Measurements from ENCODE around the gene CDAN1. TPM values are rescaled to one million over a fixed set of nuclear protein-coding genes. Genes with fewer than 3 reads are reported as not detected.

Gene CDAN1
- total and polyA plus RNA-seq, 2 donors (not counting 3 experiments of a cell fraction or from before 2014, with no cell fraction given): 7.2 to 23.4 TPM

DNA sequence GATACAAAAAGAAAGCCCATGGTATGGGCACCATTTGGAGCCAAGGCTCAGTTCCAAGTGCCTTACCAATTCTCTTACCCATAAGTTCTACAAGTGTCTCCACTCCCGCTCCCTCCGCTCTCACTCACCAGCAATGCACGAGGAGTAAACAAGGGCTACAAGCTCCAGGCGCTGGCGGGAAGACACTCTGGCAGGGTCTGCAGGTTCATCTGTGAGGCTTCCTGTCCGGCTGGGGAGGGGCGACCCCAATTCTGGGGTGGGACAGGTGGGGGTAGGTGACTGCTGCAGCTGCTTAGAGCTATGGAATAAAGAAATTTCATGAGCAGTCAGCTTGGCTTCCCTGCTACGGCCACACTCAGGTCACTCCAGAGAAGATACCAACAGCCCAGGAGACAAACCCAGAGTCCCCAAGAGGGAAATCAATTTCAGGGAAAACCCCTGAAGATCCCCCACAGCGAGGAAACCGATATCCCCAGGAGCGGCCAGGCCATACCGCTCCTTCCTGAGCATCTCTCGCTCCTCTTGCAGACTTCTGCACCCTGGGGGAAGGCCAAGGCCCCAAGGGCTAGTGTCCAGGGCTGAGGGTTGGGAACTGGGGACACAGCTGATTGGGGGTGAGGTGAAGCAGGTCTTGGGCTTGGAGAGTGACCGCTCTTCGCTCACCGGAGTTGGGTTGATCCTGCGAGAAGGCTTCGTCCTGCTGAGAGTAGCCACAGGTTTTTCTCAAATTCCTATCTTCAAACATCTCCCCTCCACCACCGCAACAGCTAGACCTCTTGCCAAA is 1.4 kb downstream of the CDAN1 start:
- intact Hi-C loops (cut with micrococcal nuclease): loop anchor here (1.0 kb wide), 1 partner anchor 191 kb away; no protein-coding TSS in a partner anchor
- Histone ChIP-seq H3K27me3 (ENCODE audit: control insufficient read depth in 2 of 2, insufficient read depth in 2 of 2, low read length in 2 of 2) (no peaks in the 10 kb centered on the region), H3K36me3 (ENCODE audit: control insufficient read depth in 2 of 2, extremely low read depth in 1 of 2, insufficient read depth in 2 of 2, low read length in 2 of 2) (peaks cover 10 to 28% of the 10 kb centered on the region in 2 experiments), H3K79me2 (ENCODE audit: control insufficient read depth, insufficient read depth, low read length) (peaks cover 9% of the 10 kb centered on the region), H2AFZ (ENCODE audit: low read depth, low read length) (no peak overlapping the region), H4K20me1 (replicated peaks; ENCODE audit: control insufficient read depth, extremely low read depth, insufficient read depth, low read length) (no peaks in the 10 kb centered on the region), H3K27ac (ENCODE audit: insufficient read depth, low read depth, low read length) (no peak overlapping the region), H3K4me3 (replicated peaks in 1 of 3; ENCODE audit: insufficient read depth in 1 of 3, low read depth in 1 of 3, low read length in 3 of 3) (peak overlapping the region; percentile 47 to 98 (median 71)), H3K9me1 (replicated peaks; ENCODE audit: control insufficient read depth, extremely low read depth, insufficient read depth, low read length) (no peaks in the 10 kb centered on the region), H3K4me2 (ENCODE audit: insufficient read depth, low read length) (peak overlapping the region; percentile 83), H3K9me3 (replicated peaks; ENCODE audit: control insufficient read depth, insufficient read depth, low read length) (no peaks in the 10 kb centered on the region), H3K4me1 (ENCODE audit: control insufficient read depth, extremely low read depth, insufficient read depth, low read length) (peaks cover 11% of the 10 kb centered on the region), H3K9ac (replicated peaks; ENCODE audit: extremely low read depth, insufficient read depth, low read length) (peak overlapping the region; percentile 73)
- FAIRE-seq (no peak), DNase-seq (ENCODE audit: low read depth, low spot score) (no peak)
- TF ChIP-seq EZH2 (IDR thresholded peaks at IDR 0.05; ENCODE audit: borderline replicate concordance, low read depth, low read length, severe bottlenecking) (no peak), MYC (IDR thresholded peaks at IDR 0.05; ENCODE audit: low read depth, low read length) (no peak), MAX (IDR thresholded peaks at IDR 0.05; ENCODE audit: insufficient read depth, insufficient read length) (no peak), POLR2A (IDR thresholded peaks at IDR 0.05; ENCODE audit: low read depth, low read length) (no peak), FOS (IDR thresholded peaks at IDR 0.05; ENCODE audit: borderline replicate concordance, insufficient read depth, low read length) (no peak), POLR2AphosphoS5 (IDR thresholded peaks at IDR 0.05; ENCODE audit: insufficient read depth, low read depth, low read length) (no peak), JUN (IDR thresholded peaks at IDR 0.05; ENCODE audit: borderline replicate concordance, insufficient read depth, insufficient read length, low read depth) (no peak), CTCF (IDR thresholded peaks at IDR 0.05; ENCODE audit: extremely low read depth in 1 of 2, insufficient read depth in 1 of 2, low read depth in 1 of 2, low read length in 2 of 2) (no peak), GATA2 (IDR thresholded peaks at IDR 0.05; ENCODE audit: insufficient read depth, insufficient read length, low read depth, low read length) (no peak)
- ChIA-PET CTCF (interaction anchor here (0.8 to 5.5 kb wide), 2 partner anchors 32 to 192 kb away, joined by 3 to 67 read pairs; no protein-coding TSS in a partner anchor), POLR2A (no interaction called here)
- dilution Hi-C loops (cut with MboI; ENCODE audit: extremely low pct_ligation_motif_present, low sequenced_read_pairs): no loop called here
- BruUV-seq (replicated peaks): TSS peak; percentile 26
